PC-3 (cell line): Measurements from ENCODE around the gene KRCC1. TPM values are rescaled to one million over a fixed set of nuclear protein-coding genes. Genes with fewer than 3 reads are reported as not detected.
A peak's percentile ranks its signal among the peaks of the same experiment; 100 is the strongest.

Experiments
- ATAC-seq: fragments of 200-7000 bp; cut with Tn5 transposase; 2 replicates; pipeline ENCODE4 v1.9.1; 2020; ENCODE audit warnings: mild to moderate bottlenecking, moderate library complexity
- BruUV-seq: library from RNA; stranded (reverse); fragments of 400-500 nt; replicated peaks from 2 replicates; lab custom pipeline; 2021; lab: Mats Ljungman, UMichigan
- CTCF ChIA-PET: fragments of 300-600 bp; sonication (Branson Sonifier 250); formaldehyde crosslinking; loops from one replicate; lab custom pipeline; 2022; ENCODE audit warnings: antibody characterized with exemption; lab: Charles Lee
- POLR2A ChIA-PET: fragments of 300-600 bp; sonication (Branson Sonifier 250); formaldehyde crosslinking; loops from one replicate; lab custom pipeline; 2022; ENCODE audit warnings: antibody characterized with exemption; ENCODE audit not compliant: unreplicated experiment; lab: Charles Lee
- DNase-seq: peaks from one replicate; pipeline ENCODE4 v3.0.0-alpha.2; 2015
- H2AFZ ChIP-seq: fragments of 300-600 bp; sonication (generic); 2 replicates; pipeline ENCODE4 v1.6.0; 2016; ENCODE audit warnings: antibody characterized with exemption, low read length
- H3F3A ChIP-seq: fragments of 300-600 bp; sonication (generic); one replicate; pipeline ENCODE4 v1.6.0; 2017; ENCODE audit warnings: antibody characterized with exemption, low read length, control low read depth, mild to moderate bottlenecking; ENCODE audit not compliant: unreplicated experiment
- H3K27ac ChIP-seq: fragments of 300-600 bp; sonication (generic); 2 replicates; pipeline ENCODE4 v1.5.1; 2016; ENCODE audit warnings: mild to moderate bottlenecking, low read length
- H3K27me3 ChIP-seq: fragments of 300-600 bp; sonication (generic); 2 replicates; pipeline ENCODE4 v1.6.1; 2016; ENCODE audit warnings: low read length, mixed read lengths
- H3K36me3 ChIP-seq: fragments of 300-600 bp; sonication (generic); 2 replicates; pipeline ENCODE4 v1.6.1; 2016; ENCODE audit warnings: low read depth, mixed run types, low read length, mixed read lengths
- H3K4me1 ChIP-seq: fragments of 300-600 bp; sonication (generic); 2 replicates; pipeline ENCODE4 v1.5.1; 2016; ENCODE audit warnings: low read length; ENCODE audit not compliant: insufficient read depth
- H3K4me2 ChIP-seq: fragments of 300-600 bp; sonication (generic); 2 replicates; pipeline ENCODE4 v1.6.0; 2016; ENCODE audit warnings: low read length
- H3K4me3 ChIP-seq: fragments of 300-600 bp; sonication (generic); 2 replicates; pipeline ENCODE4 v1.5.1; 2016; ENCODE audit warnings: mild to moderate bottlenecking, low read length, mixed read lengths
- H3K79me2 ChIP-seq: fragments of 300-600 bp; sonication (generic); 2 replicates; pipeline ENCODE4 v1.6.1; 2017; ENCODE audit warnings: low read length, mixed read lengths
- H3K9ac ChIP-seq: fragments of 300-600 bp; sonication (generic); 2 replicates; pipeline ENCODE4 v1.6.0; 2016; ENCODE audit warnings: mild to moderate bottlenecking, low read length
- H3K9me2 ChIP-seq: fragments of 300-600 bp; sonication (generic); replicated peaks from 2 replicates; pipeline ENCODE4 v1.6.1; 2016; ENCODE audit warnings: mixed run types, low read length, mixed read lengths
- H3K9me3 ChIP-seq: fragments of 300-600 bp; sonication (generic); 2 replicates; pipeline ENCODE4 v1.6.1; 2016; ENCODE audit warnings: low read length, mixed read lengths
- H4K20me1 ChIP-seq: fragments of 300-600 bp; sonication (generic); 2 replicates; pipeline ENCODE4 v1.6.1; 2016; ENCODE audit warnings: low read length, mixed read lengths
- EZH2 ChIP-seq: fragments of 300-600 bp; sonication (generic); IDR thresholded peaks from one replicate; pipeline ENCODE4 v1.6.1; 2017; ENCODE audit warnings: antibody characterized with exemption, mild to moderate bottlenecking, low read length; ENCODE audit not compliant: unreplicated experiment
- EZH2phosphoT487 ChIP-seq: fragments of 300-600 bp; sonication (generic); IDR thresholded peaks from 2 replicates; pipeline ENCODE4 v1.6.1; 2018; ENCODE audit warnings: mild to moderate bottlenecking, antibody characterized with exemption, low read length, borderline replicate concordance
- intact Hi-C: fragments of 100-400 bp; cut with micrococcal nuclease; formaldehyde crosslinking; loops from 2 replicates; pipeline ENCODE4 v1.9.0; 2023
- total RNA-seq: library from RNA; depleted of rRNA; stranded (reverse); fragments of >200 nt; gene quantifications from 2 replicates; pipeline ENCODE4 v1.2.3, GENCODE V29; 2014
- TF ChIP-seq, protein P1 (sequence below): fragments of 300-600 bp; sonication (generic); conservative IDR thresholded peaks from 2 replicates; pipeline ENCODE4 v1.5.1; 2017; ENCODE audit warnings: antibody characterized with exemption, low read depth, mild to moderate bottlenecking, low read length

The KRCC1 gene
- total RNA-seq, 1 experiment from 2014 or later = 14.1 TPM

DNA sequence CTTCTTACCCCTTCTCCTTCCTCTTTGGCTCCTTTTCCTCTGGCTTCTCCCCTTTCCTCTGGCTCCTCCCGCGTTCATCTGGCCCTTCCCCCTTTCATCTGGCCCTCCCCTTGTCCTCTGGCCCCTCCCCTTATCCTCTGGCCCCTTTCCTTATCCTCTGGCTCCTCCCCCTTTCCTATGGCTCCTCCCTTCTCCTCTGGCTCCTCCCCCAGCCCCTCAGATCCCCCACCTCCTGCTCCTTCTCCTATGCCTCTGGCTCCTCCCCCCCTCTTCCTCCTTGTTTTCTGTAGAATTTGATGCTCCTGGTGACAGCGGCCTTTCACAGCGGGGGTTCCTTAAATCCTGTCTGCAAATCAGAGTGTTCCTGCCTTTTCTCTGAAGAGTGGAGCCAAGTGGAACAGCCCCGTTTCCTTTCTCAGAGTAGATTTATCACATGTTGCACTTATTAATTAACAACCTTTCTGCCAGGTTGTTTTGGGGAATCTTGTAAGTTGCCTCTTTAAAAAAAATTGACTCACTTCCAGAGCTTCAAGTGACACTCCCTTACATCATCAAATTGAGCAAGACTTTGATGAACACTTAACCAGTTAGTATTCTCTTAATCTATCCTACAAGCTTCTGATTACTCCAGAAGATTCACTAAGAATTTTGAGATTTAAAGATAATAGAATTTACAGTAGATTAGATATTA lies 44.4 kb upstream of the KRCC1 start:
- intact Hi-C loops = no loop called here
- peak; percentile 26 for DNase-seq
- POLR2A ChIA-PET = no interaction called here
- no peak overlapping the region for H2AFZ ChIP-seq
- no peak overlapping the region for H3K4me3 ChIP-seq
- CTCF ChIA-PET = no interaction called here
- H3K9ac ChIP-seq = no peak overlapping the region
- H4K20me1 ChIP-seq = no peaks in the 10 kb centered on the region
- H3K4me2 ChIP-seq = no peak overlapping the region
- no peaks in the 10 kb centered on the region for H3K79me2 ChIP-seq
- no peak overlapping the region for H3K27ac ChIP-seq
- no peaks in the 10 kb centered on the region for H3K4me1 ChIP-seq
- H3F3A ChIP-seq = no peaks in the 10 kb centered on the region
- H3K9me3 ChIP-seq = no peaks in the 10 kb centered on the region
- ATAC-seq = no peak
- no TSS peak for BruUV-seq
- H3K36me3 ChIP-seq = no peaks in the 10 kb centered on the region
- TF ChIP-seq, protein P1, sequence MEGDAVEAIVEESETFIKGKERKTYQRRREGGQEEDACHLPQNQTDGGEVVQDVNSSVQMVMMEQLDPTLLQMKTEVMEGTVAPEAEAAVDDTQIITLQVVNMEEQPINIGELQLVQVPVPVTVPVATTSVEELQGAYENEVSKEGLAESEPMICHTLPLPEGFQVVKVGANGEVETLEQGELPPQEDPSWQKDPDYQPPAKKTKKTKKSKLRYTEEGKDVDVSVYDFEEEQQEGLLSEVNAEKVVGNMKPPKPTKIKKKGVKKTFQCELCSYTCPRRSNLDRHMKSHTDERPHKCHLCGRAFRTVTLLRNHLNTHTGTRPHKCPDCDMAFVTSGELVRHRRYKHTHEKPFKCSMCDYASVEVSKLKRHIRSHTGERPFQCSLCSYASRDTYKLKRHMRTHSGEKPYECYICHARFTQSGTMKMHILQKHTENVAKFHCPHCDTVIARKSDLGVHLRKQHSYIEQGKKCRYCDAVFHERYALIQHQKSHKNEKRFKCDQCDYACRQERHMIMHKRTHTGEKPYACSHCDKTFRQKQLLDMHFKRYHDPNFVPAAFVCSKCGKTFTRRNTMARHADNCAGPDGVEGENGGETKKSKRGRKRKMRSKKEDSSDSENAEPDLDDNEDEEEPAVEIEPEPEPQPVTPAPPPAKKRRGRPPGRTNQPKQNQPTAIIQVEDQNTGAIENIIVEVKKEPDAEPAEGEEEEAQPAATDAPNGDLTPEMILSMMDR = no peak
- TF ChIP-seq EZH2phosphoT487 (no peak), EZH2 (no peak)
- no peaks in the 10 kb centered on the region for H3K9me2 ChIP-seq
- peaks cover 75% of the 10 kb centered on the region for H3K27me3 ChIP-seq

DNA sequence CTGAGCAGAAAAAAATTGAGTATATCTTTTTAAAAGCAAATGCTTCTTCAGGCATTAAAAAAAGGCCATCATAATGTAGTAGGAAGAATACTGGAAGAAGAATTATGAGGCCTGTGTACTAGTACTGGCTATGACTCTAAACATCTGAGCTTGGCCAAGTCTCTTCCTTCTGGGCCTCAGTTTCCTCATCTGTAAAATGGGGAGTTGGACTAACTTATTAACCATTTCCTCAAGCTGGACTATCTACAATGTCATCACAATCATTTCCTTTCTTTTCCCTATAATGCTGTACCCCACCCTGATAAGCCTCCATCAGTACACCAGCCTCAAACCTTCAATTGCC lies 42.9 kb upstream of the KRCC1 start:
- ChIA-PET CTCF (no interaction called here), POLR2A (no interaction called here)
- Histone ChIP-seq H3K9ac (no peak overlapping the region), H3K27ac (no peak overlapping the region), H4K20me1 (no peaks in the 10 kb centered on the region), H3K79me2 (no peaks in the 10 kb centered on the region), H3K27me3 (peaks cover 71% of the 10 kb centered on the region), H3K4me3 (no peak overlapping the region), H2AFZ (no peak overlapping the region), H3K9me3 (no peaks in the 10 kb centered on the region), H3K4me1 (no peaks in the 10 kb centered on the region), H3F3A (no peaks in the 10 kb centered on the region), H3K36me3 (no peaks in the 10 kb centered on the region), H3K4me2 (no peak overlapping the region), H3K9me2 (no peaks in the 10 kb centered on the region)
- ATAC-seq (no peak), DNase-seq (no peak)
- TF ChIP-seq, protein P1 = no peak
- no peak for TF ChIP-seq EZH2phosphoT487
- no peak for TF ChIP-seq EZH2
- intact Hi-C loops = no loop called here
- no TSS peak for BruUV-seq

DNA sequence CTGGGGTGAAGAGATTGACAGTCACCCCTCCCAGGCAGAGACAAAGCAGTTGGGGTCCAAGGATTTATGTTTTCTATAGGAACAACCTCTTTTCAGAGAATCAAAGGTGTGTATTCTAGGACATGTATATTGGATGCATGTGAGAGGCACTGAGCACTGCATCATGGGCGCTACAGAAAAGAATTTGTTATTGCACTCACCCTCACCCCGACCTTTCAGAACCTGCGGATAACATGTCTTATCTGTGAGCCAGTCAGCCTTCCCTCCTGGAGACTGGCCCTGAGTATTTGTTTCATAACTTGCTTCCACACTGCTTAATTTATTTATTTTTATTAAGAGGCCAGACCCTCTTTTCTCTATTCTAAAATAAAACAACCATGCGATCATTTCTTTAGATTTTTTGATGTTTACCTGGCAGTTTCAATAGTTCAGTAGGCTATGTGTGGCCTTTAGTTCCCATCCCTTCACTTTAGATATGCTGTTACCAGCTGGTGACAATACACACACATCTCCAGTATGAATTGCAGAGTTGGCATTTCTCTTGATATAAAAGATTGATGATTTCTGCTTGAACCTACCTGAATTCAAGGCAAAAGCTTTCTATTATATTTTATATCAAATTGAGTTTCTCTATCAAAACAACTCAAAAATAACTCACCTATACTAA lies 42.4 kb upstream of the KRCC1 start:
- intact Hi-C loops = no loop called here
- CTCF ChIA-PET = no interaction called here
- H4K20me1 ChIP-seq = no peaks in the 10 kb centered on the region
- POLR2A ChIA-PET = no interaction called here
- no peaks in the 10 kb centered on the region for H3F3A ChIP-seq
- TF ChIP-seq EZH2 = no peak
- TF ChIP-seq EZH2phosphoT487 = no peak
- TF ChIP-seq, protein P1 = no peak
- H3K27me3 ChIP-seq = peaks cover 68% of the 10 kb centered on the region
- no peaks in the 10 kb centered on the region for H3K36me3 ChIP-seq
- no peak for DNase-seq
- no peak overlapping the region for H3K9ac ChIP-seq
- no peaks in the 10 kb centered on the region for H3K9me3 ChIP-seq
- no peak overlapping the region for H3K4me3 ChIP-seq
- H2AFZ ChIP-seq = no peak overlapping the region
- no peaks in the 10 kb centered on the region for H3K79me2 ChIP-seq
- H3K27ac ChIP-seq = no peak overlapping the region
- H3K4me2 ChIP-seq = no peak overlapping the region
- no peaks in the 10 kb centered on the region for H3K9me2 ChIP-seq
- no peak for ATAC-seq
- no TSS peak for BruUV-seq
- H3K4me1 ChIP-seq = no peaks in the 10 kb centered on the region
